Astrocyte of the cerebellum (primary cell): Measurements from ENCODE around the gene IGF2.

ENCODE experiments used
- DNase-seq: peaks from one replicate; pipeline ENCODE4 v3.0.0-alpha.2; 2011; ENCODE audit warnings: low read depth
- H3K4me3 ChIP-seq: 2 replicates; pipeline ENCODE4 v1.5.1; 2011; ENCODE audit warnings: mild to moderate bottlenecking, low read depth, low read length, moderate library complexity
- CTCF ChIP-seq: IDR thresholded peaks from 2 replicates; pipeline ENCODE4 v1.5.1; 2012; ENCODE audit warnings: low read length, low read depth, moderate library complexity, mild to moderate bottlenecking; ENCODE audit errors: missing control alignments
- in situ Hi-C: cut with HindIII; loops from 2 replicates; pipeline ENCODE4 v1.10.0; 2017; ENCODE audit warnings: low sequenced_read_pairs

IGF2 gene

GRCh38 chr11:2134022-2135010, 4.9 kb downstream of the IGF2 start:
- no peak for DNase-seq
- in situ Hi-C loops = no loop called here
- TF ChIP-seq CTCF = no peak
- H3K4me3 ChIP-seq = no peak overlapping the region

GRCh38 chr11:2133241-2134021, 5.8 kb downstream of the IGF2 start:
- no peak for DNase-seq
- in situ Hi-C loops = no loop called here
- H3K4me3 ChIP-seq = no peak overlapping the region
- no peak for TF ChIP-seq CTCF

GRCh38 chr11:2132874-2133240, 6.3 kb downstream of the IGF2 start:
- no peak for DNase-seq
- TF ChIP-seq CTCF = no peak
- in situ Hi-C loops = no loop called here
- no peak overlapping the region for H3K4me3 ChIP-seq

GRCh38 chr11:2132246-2132645, 6.9 kb downstream of the IGF2 start:
- H3K4me3 ChIP-seq = no peak overlapping the region
- in situ Hi-C loops = no loop called here
- TF ChIP-seq CTCF = no peak
- no peak for DNase-seq

- in situ Hi-C loops = no loop called here
- TF ChIP-seq CTCF = no peak
- H3K4me3 ChIP-seq = no peak overlapping the region
- DNase-seq = no peak
These were observed 7.6 kb downstream of the IGF2 start for GRCh38 chr11:2131371-2132236.

- in situ Hi-C loops = no loop called here
- H3K4me3 ChIP-seq = no peak overlapping the region
- no peak for TF ChIP-seq CTCF
- DNase-seq = no peak
These were observed 8.3 kb downstream of the IGF2 start for GRCh38 chr11:2130881-2131352.
